Hindlimb muscle (tissue), 1 donor: Measurements from ENCODE around the gene CPSF4. TPM values are rescaled to one million over a fixed set of nuclear protein-coding genes. Genes with fewer than 3 reads are reported as not detected.
"Not testable (repeated sequence)": the region's sequence is repeated elsewhere in the genome, so short reads cannot be mapped to it uniquely, and the experiment has no call there.

Source experiments
- DNase-seq: peaks from one replicate; pipeline ENCODE4 v3.0.0-alpha.2; 2013
- polyA plus RNA-seq: library from polyadenylated mRNA; unstranded; fragments of 120-200 nt; gene quantifications from one replicate; pipeline ENCODE4 v1.2.1, GENCODE V29; 2013; ENCODE audit not compliant: insufficient read length

The CPSF4 gene
- polyA plus RNA-seq, 1 donor: 38.0 TPM

GRCh38 chr7:99408379-99409191 is 30.2 kb upstream of the CPSF4 start, which contains the start of the genes BUD31 and PDAP1:
TSS of gene BUD31 (plus strand) at chr7:99408969. CDS start at chr7:99411093, 2,124 bp downstream.
TSS of gene PDAP1 (minus strand) at chr7:99408597. CDS start at chr7:99408548, 49 bp downstream.
- peak; percentile 93 for DNase-seq

DNA sequence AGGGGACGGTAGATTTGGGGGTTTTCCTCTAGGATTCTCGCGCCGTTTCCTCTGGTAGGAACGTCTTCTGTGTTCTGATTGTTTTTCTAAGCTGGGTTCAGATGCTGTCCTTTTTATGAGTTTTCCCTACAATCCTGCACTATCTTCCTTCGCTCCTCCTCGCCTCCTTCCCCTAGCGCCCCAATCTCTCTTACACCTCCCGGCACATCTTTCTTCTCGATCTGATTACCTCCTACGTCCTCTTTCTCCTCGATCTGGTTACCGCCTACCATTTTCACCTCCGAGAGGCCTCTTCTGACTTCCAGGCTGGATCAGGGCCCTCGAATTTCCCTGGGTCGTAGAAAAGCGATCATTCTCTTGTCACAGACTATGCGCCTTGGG is 29.6 kb upstream of the CPSF4 start:
- DNase-seq: no peak

- no peak for DNase-seq
Measured at GRCh38 chr7:99409806-99410205, 28.9 kb upstream of the CPSF4 start.

- DNase-seq: no peak
Measured at GRCh38 chr7:99410635-99411034, 28.1 kb upstream of the CPSF4 start.

GRCh38 chr7:99415513-99416127 is 23.1 kb upstream of the CPSF4 start:
- DNase-seq: not testable (repeated sequence)

DNA sequence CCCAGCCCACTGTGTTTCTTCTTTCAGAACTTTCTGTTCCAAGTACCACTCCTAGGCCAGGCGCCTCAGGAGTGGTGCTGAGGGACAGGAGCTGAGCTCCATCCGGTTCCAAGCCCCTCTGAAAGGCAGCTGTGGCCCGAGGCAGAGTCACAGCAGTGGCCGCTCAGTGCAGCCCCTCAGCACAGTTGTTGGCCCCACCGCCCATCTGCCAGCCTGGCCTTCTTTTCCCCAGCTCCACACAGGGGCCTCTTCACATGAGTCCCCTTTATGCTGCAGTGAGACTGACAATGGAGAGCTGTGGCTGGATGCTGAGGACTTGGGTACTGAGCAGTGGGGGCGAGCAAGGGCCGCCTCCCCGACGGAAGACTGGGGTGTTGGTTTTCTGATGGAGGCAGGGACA is 20.5 kb upstream of the CPSF4 start:
- DNase-seq: no peak

DNA sequence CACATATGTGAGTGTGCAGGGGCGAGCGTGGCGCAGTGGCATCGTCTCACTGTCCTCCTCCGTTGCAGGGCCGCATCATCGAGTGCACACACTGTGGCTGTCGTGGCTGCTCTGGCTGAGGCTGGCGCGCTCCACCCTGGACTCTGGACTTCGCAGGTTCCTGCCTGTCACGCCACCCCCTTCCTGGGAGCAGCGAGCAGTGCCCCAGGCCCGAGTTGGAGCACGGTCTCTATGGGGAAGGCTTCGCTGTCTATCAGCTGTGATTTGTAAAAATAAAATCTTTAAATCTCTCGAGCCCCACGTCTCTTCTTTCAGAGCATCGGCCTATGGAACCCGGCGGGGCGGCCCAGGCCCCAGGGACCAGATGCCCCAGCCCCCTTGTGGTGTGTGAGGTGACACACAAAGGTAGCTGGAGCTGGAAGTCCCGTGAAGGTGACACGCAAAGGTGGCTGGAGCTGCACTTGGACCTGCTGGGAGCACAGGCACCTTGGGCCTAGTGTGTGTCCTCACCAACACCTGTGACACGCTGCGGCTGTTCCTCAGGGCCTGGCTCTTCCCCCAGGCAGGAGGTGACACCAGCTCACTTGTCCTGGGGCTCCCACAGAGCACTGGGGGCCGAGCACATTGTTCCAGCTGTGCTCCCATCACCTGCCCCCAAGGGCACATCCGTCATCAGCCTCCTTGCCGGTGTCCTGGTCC is 19.3 kb upstream of the CPSF4 start:
- no peak for DNase-seq

GRCh38 chr7:99420213-99420612 is 18.5 kb upstream of the CPSF4 start:
- no peak for DNase-seq

- DNase-seq: no peak
Measured at GRCh38 chr7:99420986-99421385, 17.8 kb upstream of the CPSF4 start.

GRCh38 chr7:99422186-99422585 is 16.6 kb upstream of the CPSF4 start:
- no peak for DNase-seq

- DNase-seq: no peak
Measured at GRCh38 chr7:99422625-99423024, 16.1 kb upstream of the CPSF4 start.

DNA sequence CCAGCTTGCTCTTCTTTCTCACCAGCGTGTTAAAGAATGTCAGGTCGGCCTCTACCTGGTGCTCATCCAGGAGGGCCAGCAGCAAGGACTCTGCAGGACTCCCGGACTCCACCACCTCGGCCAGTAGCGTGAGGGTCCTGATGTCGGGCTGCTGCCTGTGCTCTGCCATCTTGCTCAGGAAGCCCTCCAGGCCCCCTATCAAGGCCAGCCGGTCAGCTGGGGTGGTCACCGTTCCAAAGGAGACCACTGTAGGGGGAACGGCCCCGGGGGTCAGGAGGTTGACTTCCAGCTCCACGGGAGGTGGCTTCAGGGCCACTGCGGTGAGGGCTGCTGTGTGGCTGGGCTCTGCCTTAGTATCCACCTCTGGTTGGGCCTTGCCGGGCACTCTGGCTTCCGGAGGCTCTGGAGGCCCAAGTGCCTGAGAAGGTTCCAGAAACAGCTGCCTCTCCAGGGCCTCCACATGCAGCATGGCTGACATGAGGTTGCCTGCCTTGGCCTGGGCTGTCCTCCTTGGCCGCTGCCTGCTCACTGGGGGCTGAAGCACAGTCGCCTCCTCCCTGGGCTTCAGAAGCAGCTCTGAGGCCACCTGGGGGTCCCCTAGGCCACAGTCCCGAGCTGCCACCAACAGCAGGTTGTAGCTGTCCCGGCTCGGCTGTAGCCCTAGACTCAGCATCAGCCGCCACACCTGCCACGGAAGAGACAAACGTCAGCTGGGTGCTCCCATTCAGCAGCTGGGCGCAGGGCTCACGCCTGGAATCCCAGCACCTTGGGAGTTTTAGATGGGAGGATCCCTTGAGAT is 13.6 kb upstream of the CPSF4 start:
- no peak for DNase-seq

DNA sequence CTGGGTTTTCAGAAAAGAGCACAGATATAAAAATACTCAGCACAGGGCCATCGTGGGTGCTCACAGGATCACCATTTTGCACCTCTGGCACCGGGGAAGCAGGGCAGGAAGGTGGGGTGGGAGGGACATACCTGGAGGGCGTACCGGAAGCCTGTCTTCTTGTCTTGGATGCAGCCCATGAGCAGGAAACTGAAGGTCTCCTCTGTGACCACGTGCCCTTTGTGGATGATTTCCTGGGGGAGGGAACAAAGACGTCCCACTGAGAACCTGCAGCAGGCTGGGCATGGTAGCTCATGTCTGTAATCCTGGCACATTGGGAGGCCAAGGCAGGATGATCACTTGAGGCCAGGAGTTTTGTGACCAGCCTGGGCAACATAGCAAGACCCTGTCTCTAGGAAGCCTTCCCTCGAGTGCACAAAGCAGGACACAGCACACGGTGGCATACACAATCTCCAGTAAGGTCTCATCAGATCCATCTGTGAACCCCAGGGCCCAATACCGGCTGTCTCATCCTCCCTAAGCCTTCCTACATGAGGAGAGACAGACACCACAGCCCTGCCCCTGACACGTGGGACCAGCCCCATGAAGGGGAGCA is 9.7 kb upstream of the CPSF4 start:
- DNase-seq: no peak

GRCh38 chr7:99429756-99430155 is 9.0 kb upstream of the CPSF4 start:
- DNase-seq: no peak

- not testable (repeated sequence) for DNase-seq
Measured at GRCh38 chr7:99431756-99432540, 6.8 kb upstream of the CPSF4 start.

DNA sequence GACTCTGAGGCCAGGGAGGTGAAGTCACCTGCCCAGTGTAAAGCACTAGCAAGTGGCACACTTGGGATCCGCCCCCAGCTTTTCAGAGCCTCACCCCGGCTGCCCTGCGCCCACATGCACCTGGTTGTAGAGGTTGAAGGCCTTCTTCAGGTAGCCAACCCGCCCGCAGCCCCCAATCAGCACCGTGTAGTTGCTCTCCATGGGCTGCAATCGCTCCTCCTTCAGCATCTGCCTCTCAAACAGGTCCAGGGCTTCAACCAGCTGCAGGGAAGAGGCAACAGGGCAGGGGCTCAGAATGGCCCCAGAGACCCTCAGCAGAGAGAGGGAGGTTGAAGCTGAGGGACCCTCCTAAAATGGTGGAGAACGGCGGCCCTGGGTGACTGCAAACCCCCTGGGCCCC is 5.6 kb upstream of the CPSF4 start:
- no peak for DNase-seq

- no peak for DNase-seq
Measured at GRCh38 chr7:99437946-99438572, 684 bp upstream of the CPSF4 start.

GRCh38 chr7:99440195-99440594 is 1.5 kb downstream of the CPSF4 start:
- DNase-seq: no peak

DNA sequence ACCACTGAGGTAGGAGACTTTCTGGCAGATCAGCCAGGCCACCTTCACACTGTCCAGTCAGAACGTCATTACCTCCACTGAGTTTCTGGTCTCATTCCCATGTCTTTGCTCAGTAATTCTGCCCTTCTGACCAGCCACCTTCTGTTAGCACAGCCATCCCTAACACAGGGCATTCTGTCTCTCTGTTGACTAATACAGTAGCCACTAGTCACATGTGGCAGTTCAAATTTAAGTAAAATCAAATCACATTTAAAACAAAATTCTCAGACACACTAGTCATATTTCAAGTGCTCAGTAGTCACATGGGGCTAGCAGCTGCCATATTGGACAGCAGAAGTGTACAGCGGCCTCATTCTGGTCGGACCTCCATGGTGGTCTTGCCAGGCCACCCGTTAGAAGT is 7.4 kb downstream of the CPSF4 start:
- DNase-seq: no peak

DNA sequence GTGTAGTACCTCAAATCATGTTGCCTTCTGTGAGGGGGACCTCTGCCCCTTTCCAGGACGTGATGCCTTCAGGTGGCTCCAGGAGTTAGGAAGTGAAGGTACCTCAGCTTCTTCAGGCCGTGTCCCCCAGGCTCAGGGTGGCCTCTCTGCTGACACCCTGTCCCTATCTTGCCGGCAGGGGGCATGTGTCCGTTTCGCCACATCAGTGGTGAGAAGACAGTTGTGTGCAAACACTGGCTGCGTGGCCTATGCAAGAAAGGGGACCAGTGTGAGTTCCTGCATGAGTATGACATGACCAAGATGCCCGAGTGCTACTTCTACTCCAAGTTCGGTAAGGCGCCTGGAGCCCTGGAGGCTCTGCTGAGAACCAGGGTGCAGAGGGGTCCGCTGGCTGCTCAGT is 9.2 kb downstream of the CPSF4 start:
- DNase-seq: no peak

- no peak for DNase-seq
Measured at GRCh38 chr7:99448855-99449254, 10.1 kb downstream of the CPSF4 start.
